G401.6 (cell line): ENCODE data around the gene PCDHA7.
A peak's percentile ranks its signal among the peaks of the same experiment; 100 is the strongest.
"Not testable (repeated sequence)": the region's sequence is repeated elsewhere in the genome, so short reads cannot be mapped to it uniquely, and the experiment has no call there.

Source experiments
- FAIRE-seq: peaks from 2 replicates; lab custom pipeline; 2012; peaks lifted over from hg19 to GRCh38; lab: Jason Lieb, UNC

The PCDHA7 gene

DNA sequence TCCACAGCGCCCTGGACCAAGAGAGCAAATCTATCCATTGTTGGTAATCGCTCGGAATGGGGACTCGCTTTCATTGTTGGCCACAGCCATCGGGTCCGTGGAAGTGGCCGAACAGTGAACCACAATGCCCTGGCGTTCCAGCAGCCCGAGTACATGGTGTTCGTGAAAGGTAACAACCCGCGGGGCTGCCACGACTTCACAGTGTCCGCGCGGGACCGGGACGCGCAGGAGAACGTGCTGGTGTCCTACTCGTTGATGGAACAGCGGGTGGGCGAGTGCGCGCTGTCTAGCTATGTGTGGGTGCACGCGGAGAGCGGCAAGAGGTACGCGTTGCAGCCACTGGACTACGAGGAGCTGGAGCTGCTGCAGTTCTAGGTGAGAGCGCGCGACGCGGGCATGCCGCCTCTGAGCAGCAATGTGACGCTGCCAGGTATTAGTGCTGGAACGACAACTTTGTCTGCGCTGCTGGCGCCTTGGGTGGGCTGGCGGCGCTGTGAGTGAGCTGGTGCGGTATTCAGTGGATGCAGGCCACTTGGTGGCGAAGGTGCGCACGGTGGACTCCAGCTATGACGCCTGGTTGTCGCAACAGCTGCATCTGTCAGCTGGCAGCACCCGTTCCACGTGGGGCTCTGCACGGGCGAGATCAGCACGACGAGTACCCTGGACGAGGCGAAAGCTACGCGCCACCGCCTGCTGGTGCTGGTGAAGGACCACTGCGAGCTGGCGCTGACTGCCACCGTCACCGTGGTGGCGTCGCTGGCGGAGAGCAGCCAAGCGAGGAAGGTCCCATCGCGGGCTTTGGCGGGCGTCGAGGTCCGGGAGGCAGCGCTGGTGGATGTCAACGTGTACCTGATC lies 28.6 kb downstream of the PCDHA7 start:
- no peak for FAIRE-seq

DNA sequence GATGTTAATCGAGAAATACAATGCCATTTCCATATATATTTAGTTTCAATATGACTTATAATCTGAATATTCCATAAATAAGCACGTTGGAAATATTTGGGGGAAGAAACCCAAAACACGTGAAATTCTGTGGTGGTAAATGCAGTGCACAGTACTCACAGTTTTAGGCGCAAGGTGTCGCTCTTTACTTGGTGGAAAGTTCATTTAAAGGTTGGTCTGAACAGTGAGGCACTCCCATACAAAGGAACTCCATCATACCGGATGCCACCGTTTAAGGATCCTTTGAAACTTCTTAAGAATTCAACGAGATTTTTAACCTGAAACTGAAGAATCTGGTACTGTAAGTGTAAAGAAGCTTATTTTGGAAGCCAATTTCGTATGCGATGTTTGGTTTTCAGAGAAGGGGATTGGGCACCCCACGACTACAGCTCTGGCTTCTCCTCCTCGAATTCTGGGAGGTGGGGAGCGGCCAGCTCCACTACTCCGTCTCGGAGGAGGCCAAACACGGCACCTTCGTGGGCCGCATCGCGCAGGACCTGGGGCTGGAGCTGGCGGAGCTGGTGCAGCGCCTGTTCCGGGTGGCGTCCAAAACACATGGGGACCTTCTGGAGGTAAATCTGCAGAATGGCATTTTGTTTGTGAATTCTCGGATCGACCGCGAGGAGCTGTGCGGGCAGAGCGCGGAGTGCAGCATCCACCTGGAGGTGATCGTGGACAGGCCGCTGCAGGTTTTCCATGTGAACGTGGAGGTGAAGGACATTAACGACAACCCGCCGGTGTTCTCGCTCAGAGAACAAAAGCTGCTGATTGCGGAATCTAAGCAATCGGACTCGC lies 34.9 kb downstream of the PCDHA7 start, which contains the start of gene PCDHA11:
Gene PCDHA11 (plus strand): TSS at position 237 of the 834 bp plus-strand sequence. CDS start 147 bp downstream, at position 384.
- FAIRE-seq: peak; percentile 83

DNA sequence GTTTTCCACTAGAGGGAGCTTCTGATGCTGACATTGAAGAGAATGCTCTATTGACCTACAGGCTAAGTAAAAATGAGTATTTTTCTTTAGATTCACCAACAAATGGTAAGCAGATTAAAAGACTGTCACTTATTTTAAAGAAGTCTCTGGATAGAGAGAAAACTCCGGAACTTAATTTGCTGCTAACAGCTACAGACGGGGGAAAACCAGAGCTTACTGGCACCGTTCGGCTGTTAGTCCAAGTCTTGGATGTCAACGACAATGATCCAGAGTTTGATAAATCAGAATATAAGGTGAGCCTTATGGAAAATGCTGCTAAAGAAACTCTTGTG lies 35.5 kb downstream of the PCDHA7 start:
- FAIRE-seq: no peak

DNA sequence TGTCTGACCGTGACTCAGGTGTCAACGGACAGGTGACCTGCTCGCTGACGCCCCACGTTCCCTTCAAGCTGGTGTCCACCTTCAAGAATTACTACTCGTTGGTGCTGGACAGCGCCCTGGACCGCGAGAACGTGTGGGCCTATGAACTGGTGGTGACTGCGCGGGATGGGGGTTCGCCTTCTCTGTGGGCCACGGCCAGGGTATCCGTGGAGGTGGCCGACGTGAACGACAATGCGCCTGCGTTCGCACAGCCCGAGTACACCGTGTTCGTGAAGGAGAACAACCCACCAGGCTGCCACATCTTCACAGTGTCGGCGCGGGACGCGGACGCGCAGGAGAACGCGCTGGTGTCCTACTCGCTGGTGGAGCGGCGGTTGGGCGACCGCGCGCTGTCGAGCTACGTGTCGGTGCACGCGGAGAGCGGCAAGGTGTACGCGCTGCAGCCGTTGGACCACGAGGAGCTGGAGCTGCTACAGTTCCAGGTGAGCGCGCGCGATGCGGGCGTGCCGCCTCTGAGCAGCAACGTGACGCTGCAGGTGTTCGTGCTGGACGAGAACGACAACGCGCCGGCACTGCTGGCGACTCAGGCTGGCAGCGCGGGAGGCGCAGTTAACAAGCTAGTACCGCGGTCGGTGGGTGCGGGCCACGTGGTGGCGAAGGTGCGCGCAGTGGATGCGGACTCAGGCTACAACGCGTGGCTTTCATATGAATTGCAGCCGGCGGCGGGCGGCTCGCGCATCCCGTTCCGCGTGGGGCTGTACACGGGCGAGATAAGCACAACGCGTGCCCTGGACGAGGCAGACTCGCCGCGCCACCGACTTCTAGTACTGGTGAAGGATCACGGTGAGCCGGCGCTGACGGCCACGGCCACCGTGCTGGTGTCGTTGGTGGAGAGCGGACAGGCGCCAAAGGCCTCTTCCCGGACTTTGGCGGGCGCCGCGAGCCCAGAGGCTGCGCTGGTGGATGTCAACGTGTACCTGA lies 36.4 kb downstream of the PCDHA7 start:
- FAIRE-seq: no peak

GRCh38 chr5:140875085-140876065 lies 41.3 kb downstream of the PCDHA7 start, which contains the start of gene PCDHA12:
PCDHA12 (plus strand) TSS chr5:140875308; CDS start chr5:140875473, 165 bp downstream.
- FAIRE-seq: peak; percentile 94

DNA sequence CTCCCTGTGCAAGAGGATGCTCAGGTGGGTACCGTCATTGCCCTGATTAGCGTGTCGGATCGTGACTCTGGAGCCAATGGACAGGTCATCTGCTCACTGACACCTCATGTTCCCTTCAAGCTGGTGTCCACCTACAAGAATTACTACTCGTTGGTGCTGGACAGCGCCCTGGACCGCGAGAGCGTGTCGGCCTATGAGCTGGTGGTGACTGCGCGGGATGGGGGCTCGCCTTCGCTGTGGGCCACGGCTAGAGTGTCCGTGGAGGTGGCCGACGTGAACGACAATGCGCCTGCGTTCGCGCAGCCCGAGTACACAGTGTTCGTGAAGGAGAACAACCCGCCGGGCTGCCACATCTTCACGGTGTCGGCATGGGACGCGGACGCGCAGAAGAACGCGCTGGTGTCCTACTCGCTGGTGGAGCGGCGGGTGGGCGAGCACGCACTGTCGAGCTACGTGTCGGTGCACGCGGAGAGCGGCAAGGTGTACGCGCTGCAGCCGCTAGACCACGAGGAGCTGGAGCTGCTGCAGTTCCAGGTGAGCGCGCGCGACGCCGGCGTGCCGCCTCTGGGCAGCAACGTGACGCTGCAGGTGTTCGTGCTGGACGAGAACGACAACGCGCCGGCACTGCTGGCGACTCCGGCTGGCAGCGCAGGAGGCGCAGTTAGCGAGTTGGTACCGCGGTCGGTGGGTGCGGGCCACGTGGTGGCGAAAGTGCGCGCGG lies 42.6 kb downstream of the PCDHA7 start:
- FAIRE-seq: not testable (repeated sequence)

GRCh38 chr5:140877262-140877581 lies 43.2 kb downstream of the PCDHA7 start:
- FAIRE-seq: no peak

- FAIRE-seq: no peak
Measured at GRCh38 chr5:140881889-140882590, 48.0 kb downstream of the PCDHA7 start, which contains the start of gene PCDHA13. PCDHA13 (plus strand) TSS chr5:140882124; CDS start chr5:140882269, 145 bp downstream.

- FAIRE-seq: no peak
Measured at GRCh38 chr5:140882591-140882899, 48.5 kb downstream of the PCDHA7 start.

- no peak for FAIRE-seq
Measured at GRCh38 chr5:140883373-140883772, 49.3 kb downstream of the PCDHA7 start.

DNA sequence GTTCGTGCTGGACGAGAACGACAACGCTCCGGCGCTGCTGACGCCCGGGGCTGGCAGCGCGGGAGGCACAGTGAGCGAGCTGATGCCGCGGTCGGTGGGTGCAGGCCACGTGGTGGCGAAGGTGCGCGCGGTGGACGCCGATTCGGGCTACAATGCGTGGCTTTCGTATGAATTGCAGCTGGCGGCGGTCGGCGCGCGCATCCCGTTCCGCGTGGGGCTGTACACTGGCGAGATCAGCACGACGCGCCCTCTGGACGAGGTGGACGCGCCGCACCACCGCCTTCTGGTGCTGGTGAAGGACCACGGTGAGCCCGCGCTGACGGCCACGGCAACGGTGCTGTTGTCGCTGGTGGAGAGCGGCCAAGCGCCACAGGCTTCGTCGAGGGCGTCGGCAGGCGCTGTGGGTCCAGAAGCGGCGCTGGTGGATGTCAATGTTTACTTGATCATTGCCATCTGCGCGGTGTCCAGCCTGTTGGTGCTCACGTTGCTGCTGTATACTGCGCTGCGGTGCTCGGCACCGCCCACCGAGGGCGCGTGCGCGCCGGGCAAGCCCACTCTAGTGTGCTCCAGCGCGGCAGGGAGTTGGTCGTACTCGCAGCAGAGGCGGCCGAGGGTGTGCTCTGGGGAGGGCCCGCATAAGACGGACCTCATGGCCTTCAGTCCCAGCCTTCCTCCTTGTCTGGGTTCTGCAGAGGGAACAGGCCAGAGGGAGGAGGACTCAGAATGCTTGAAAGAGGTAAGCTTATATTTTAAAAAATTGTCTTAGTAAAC lies 50.0 kb downstream of the PCDHA7 start:
- FAIRE-seq: no peak
